SU-DHL-6 (cell line): ENCODE measurements around the gene CRTC3.

Source experiments
- H2AFZ ChIP-seq: fragments of 200-600 bp; sonication (generic); 2 replicates; pipeline ENCODE4 v1.6.1; 2014; ENCODE audit warnings: low read depth, mild to moderate bottlenecking, moderate library complexity, mixed read lengths, antibody characterized with exemption, low read length; ENCODE audit not compliant: severe bottlenecking
- H3F3A ChIP-seq: fragments of 200-600 bp; shearing (Covaris generic); 2 replicates; pipeline ENCODE4 v1.6.0; 2016; ENCODE audit warnings: antibody characterized with exemption, mild to moderate bottlenecking; ENCODE audit not compliant: insufficient read depth
- H3K27ac ChIP-seq: fragments of 200-600 bp; sonication (generic); 2 replicates; pipeline ENCODE4 v1.5.1; 2016; ENCODE audit warnings: low read depth, mild to moderate bottlenecking, low read length, moderate library complexity, mixed read lengths
- H3K27me3 ChIP-seq: fragments of 200-600 bp; sonication (generic), shearing (Covaris generic); 2 replicates; pipeline ENCODE4 v1.6.0; 2014; ENCODE audit warnings: mild to moderate bottlenecking, low read length
- H3K36me3 ChIP-seq: fragments of 200-600 bp; sonication (generic); 2 replicates; pipeline ENCODE4 v1.6.1; 2014; ENCODE audit warnings: mild to moderate bottlenecking, low read length, mixed read lengths
- H3K4me2 ChIP-seq: fragments of 300-600, 200-600 bp; shearing (Covaris generic), sonication (generic); 2 replicates; pipeline ENCODE4 v1.6.0; 2014; ENCODE audit warnings: low read length, low read depth, mild to moderate bottlenecking; ENCODE audit not compliant: poor library complexity, severe bottlenecking
- H3K4me3 ChIP-seq: fragments of 200-600 bp; sonication (generic); 2 replicates; pipeline ENCODE4 v1.5.1; 2014; ENCODE audit warnings: antibody characterized with exemption, low read length, mild to moderate bottlenecking, mixed read lengths; ENCODE audit not compliant: insufficient read depth, poor library complexity, severe bottlenecking
- H3K79me2 ChIP-seq: fragments of 200-600 bp; sonication (generic); 2 replicates; pipeline ENCODE4 v1.6.1; 2014; ENCODE audit warnings: mild to moderate bottlenecking, low read length, moderate library complexity; ENCODE audit not compliant: insufficient read depth
- H3K9ac ChIP-seq: fragments of 200-600 bp; sonication (generic); 2 replicates; pipeline ENCODE4 v1.7.0; 2014; ENCODE audit warnings: mild to moderate bottlenecking, low read length
- H3K9me2 ChIP-seq: fragments of 200-600 bp; sonication (generic); replicated peaks from 2 replicates; pipeline ENCODE4 v1.6.1; 2014; ENCODE audit warnings: low read length; ENCODE audit not compliant: insufficient read depth
- H3K9me3 ChIP-seq: fragments of 200-600 bp; sonication (generic); 2 replicates; pipeline ENCODE4 v1.6.1; 2014; ENCODE audit warnings: low read length, mixed read lengths; ENCODE audit not compliant: insufficient read depth
- H4K20me1 ChIP-seq: fragments of 200-600 bp; sonication (generic); 2 replicates; pipeline ENCODE4 v1.6.1; 2014; ENCODE audit warnings: low read depth, mild to moderate bottlenecking, antibody characterized with exemption, low read length, moderate library complexity, mixed read lengths
- CTCF ChIP-seq: fragments of 200-600 bp; sonication (generic); IDR thresholded peaks from one replicate; pipeline ENCODE4 v1.5.1; 2017; ENCODE audit warnings: antibody characterized with exemption, mild to moderate bottlenecking, low read length, moderate library complexity; ENCODE audit not compliant: insufficient read depth, poor library complexity, severe bottlenecking
- EZH2phosphoT487 ChIP-seq: fragments of 200-600 bp; sonication (generic), shearing (Covaris generic); conservative IDR thresholded peaks from 2 replicates; pipeline ENCODE4 v1.6.1; 2018; ENCODE audit warnings: mild to moderate bottlenecking, antibody characterized with exemption, low read length, moderate library complexity, mixed read lengths

The CRTC3 gene

GRCh38 chr15:90677807-90678790, 148.4 kb downstream of the CRTC3 start:
- H3K9me2 ChIP-seq, result no peaks in the 10 kb centered on the region
- no peaks in the 10 kb centered on the region for H4K20me1 ChIP-seq
- no peak overlapping the region for H3K4me2 ChIP-seq
- H2AFZ ChIP-seq, result no peak overlapping the region
- no peaks in the 10 kb centered on the region for H3K27me3 ChIP-seq
- no peak overlapping the region for H3K27ac ChIP-seq
- no peaks in the 10 kb centered on the region for H3K36me3 ChIP-seq
- H3K9me3 ChIP-seq, result no peaks in the 10 kb centered on the region
- H3K79me2 ChIP-seq, result no peaks in the 10 kb centered on the region
- no peaks in the 10 kb centered on the region for H3F3A ChIP-seq
- no peak for TF ChIP-seq CTCF
- H3K9ac ChIP-seq, result no peak overlapping the region
- H3K4me3 ChIP-seq, result no peak overlapping the region

GRCh38 chr15:90679959-90680358, 150.2 kb downstream of the CRTC3 start:
- no peaks in the 10 kb centered on the region for H3K79me2 ChIP-seq
- no peak overlapping the region for H3K4me3 ChIP-seq
- H4K20me1 ChIP-seq, result no peaks in the 10 kb centered on the region
- no peak overlapping the region for H3K27ac ChIP-seq
- no peak overlapping the region for H2AFZ ChIP-seq
- no peaks in the 10 kb centered on the region for H3K9me3 ChIP-seq
- H3K4me2 ChIP-seq, result no peak overlapping the region
- no peaks in the 10 kb centered on the region for H3F3A ChIP-seq
- H3K27me3 ChIP-seq, result no peaks in the 10 kb centered on the region
- no peaks in the 10 kb centered on the region for H3K36me3 ChIP-seq
- TF ChIP-seq EZH2phosphoT487 (no peak), CTCF (no peak)
- no peak overlapping the region for H3K9ac ChIP-seq
- no peaks in the 10 kb centered on the region for H3K9me2 ChIP-seq

- H3K4me3 ChIP-seq, result no peak overlapping the region
- H4K20me1 ChIP-seq, result no peaks in the 10 kb centered on the region
- H3K9me2 ChIP-seq, result no peaks in the 10 kb centered on the region
- H2AFZ ChIP-seq, result no peak overlapping the region
- no peaks in the 10 kb centered on the region for H3K27me3 ChIP-seq
- no peaks in the 10 kb centered on the region for H3K79me2 ChIP-seq
- no peak overlapping the region for H3K9ac ChIP-seq
- TF ChIP-seq CTCF (no peak), EZH2phosphoT487 (no peak)
- no peak overlapping the region for H3K27ac ChIP-seq
- H3F3A ChIP-seq, result no peaks in the 10 kb centered on the region
- H3K36me3 ChIP-seq, result no peaks in the 10 kb centered on the region
- H3K9me3 ChIP-seq, result no peaks in the 10 kb centered on the region
- no peak overlapping the region for H3K4me2 ChIP-seq
Measured at GRCh38 chr15:90680371-90680935, 150.7 kb downstream of the CRTC3 start.
